WTC11 (cell line): ENCODE results near the gene CFAP20. TPM values are rescaled to one million over a fixed set of nuclear protein-coding genes. Genes with fewer than 3 reads are reported as not detected.

Experiments used
- ATAC-seq: fragments of 200-7000 bp; cut with Tn5 transposase; 2 replicates; pipeline ENCODE4 v1.10.0; 2021; ENCODE audit warnings: mild to moderate bottlenecking, moderate library complexity
- CTCF ChIA-PET: fragments of 300-600 bp; sonication (Branson Sonifier 250); formaldehyde crosslinking; loops from one replicate; lab custom pipeline; 2021; ENCODE audit warnings: antibody characterized with exemption; lab: Charles Lee
- POLR2A ChIA-PET: fragments of 350-600 bp; sonication (Branson Sonifier 250); formaldehyde crosslinking; loops from one replicate; lab custom pipeline; 2021; ENCODE audit warnings: antibody characterized with exemption; lab: Charles Lee
- DNase-seq: peaks from one replicate; pipeline ENCODE4 v3.0.0; 2021; ENCODE audit warnings: low spot score
- H3K27ac Mint-ChIP-seq: 2 replicates; pipeline ENCODE4 v1.8.0; 2021; ENCODE audit warnings: mixed read lengths
- H3K27me3 Mint-ChIP-seq: 2 replicates; pipeline ENCODE4 v1.8.0; 2021; ENCODE audit warnings: low read depth, mild to moderate bottlenecking, moderate library complexity, mixed read lengths
- H3K36me3 Mint-ChIP-seq: 2 replicates; pipeline ENCODE4 v1.8.0; 2021; ENCODE audit warnings: mixed read lengths
- H3K4me1 Mint-ChIP-seq: 2 replicates; pipeline ENCODE4 v1.8.0; 2022; ENCODE audit warnings: mixed read lengths
- H3K4me3 Mint-ChIP-seq: 2 replicates; pipeline ENCODE4 v1.8.0; 2021; ENCODE audit warnings: mild to moderate bottlenecking, moderate library complexity, mixed read lengths
- H3K9me3 Mint-ChIP-seq: 2 replicates; pipeline ENCODE4 v1.8.0; 2021; ENCODE audit warnings: mixed read lengths
- ATF1 ChIP-seq: sonication (generic); formaldehyde crosslinking; IDR thresholded peaks from 2 replicates; pipeline ENCODE4 v1.8.1; 2023; ENCODE audit warnings: mild to moderate bottlenecking, moderate library complexity, missing genetic modification reagents
- CBFB ChIP-seq: sonication (generic); formaldehyde crosslinking; IDR thresholded peaks from 2 replicates; pipeline ENCODE4 v1.8.1; 2022; ENCODE audit warnings: mild to moderate bottlenecking, low read depth, missing genetic modification reagents
- CREB1 ChIP-seq: sonication (generic); formaldehyde crosslinking; IDR thresholded peaks from 2 replicates; pipeline ENCODE4 v1.8.0; 2023; ENCODE audit warnings: mild to moderate bottlenecking, missing genetic modification reagents
- CTCF ChIP-seq: fragments of 200-600 bp; IDR thresholded peaks from 2 replicates; pipeline ENCODE4 v1.8.0; 2022; ENCODE audit warnings: antibody characterized with exemption
- FOXJ3 ChIP-seq: sonication (generic); formaldehyde crosslinking; IDR thresholded peaks from 2 replicates; pipeline ENCODE4 v1.9.0; 2021; ENCODE audit warnings: missing genetic modification reagents, mild to moderate bottlenecking, borderline replicate concordance
- FOXK1 ChIP-seq: sonication (generic); formaldehyde crosslinking; IDR thresholded peaks from 2 replicates; pipeline ENCODE4 v1.8.0; 2022; ENCODE audit warnings: mild to moderate bottlenecking, moderate library complexity, missing genetic modification reagents
- GABPB1 ChIP-seq: sonication (generic); formaldehyde crosslinking; IDR thresholded peaks from 2 replicates; pipeline ENCODE4 v1.8.1; 2023; ENCODE audit warnings: mild to moderate bottlenecking, missing genetic modification reagents
- GRHL2 ChIP-seq: fragments of 250-450 bp; sonication (Bioruptor Pico); IDR thresholded peaks from 2 replicates; pipeline ENCODE4 v1.8.0; 2022; ENCODE audit warnings: mild to moderate bottlenecking, moderate library complexity; ENCODE audit not compliant: insufficient replicate concordance, severe bottlenecking
- JAZF1 ChIP-seq: fragments of 250-450 bp; sonication (Bioruptor Pico); IDR thresholded peaks from 2 replicates; pipeline ENCODE4 v1.9.0; 2021; ENCODE audit warnings: moderate library complexity, mild to moderate bottlenecking, inconsistent platforms
- KAT7 ChIP-seq: sonication (generic); formaldehyde crosslinking; IDR thresholded peaks from 2 replicates; pipeline ENCODE4 v1.8.1; 2023; ENCODE audit warnings: missing genetic modification reagents, mild to moderate bottlenecking, borderline replicate concordance
- NFYB ChIP-seq: sonication (generic); formaldehyde crosslinking; conservative IDR thresholded peaks from 2 replicates; pipeline ENCODE4 v1.8.0; 2022; ENCODE audit warnings: low read depth, missing genetic modification reagents
- SMAD4 ChIP-seq: sonication (generic); formaldehyde crosslinking; IDR thresholded peaks from 2 replicates; pipeline ENCODE4 v1.8.0; 2022; ENCODE audit warnings: mild to moderate bottlenecking, missing genetic modification reagents
- SP1 ChIP-seq: sonication (generic); formaldehyde crosslinking; conservative IDR thresholded peaks from 2 replicates; pipeline ENCODE4 v1.8.1; 2022; ENCODE audit warnings: missing genetic modification reagents
- STAT6 ChIP-seq: sonication (generic); formaldehyde crosslinking; conservative IDR thresholded peaks from 2 replicates; pipeline ENCODE4 v1.8.1; 2023; ENCODE audit warnings: mild to moderate bottlenecking, low read depth, missing genetic modification reagents, moderate library complexity
- ZBTB21 ChIP-seq: sonication (generic); formaldehyde crosslinking; IDR thresholded peaks from 2 replicates; pipeline ENCODE4 v1.8.1; 2023; ENCODE audit warnings: mild to moderate bottlenecking, missing genetic modification reagents, borderline replicate concordance
- ZNF121 ChIP-seq: sonication (generic); formaldehyde crosslinking; IDR thresholded peaks from 2 replicates; pipeline ENCODE4 v1.8.0; 2023; ENCODE audit warnings: missing genetic modification reagents
- ZNF138 ChIP-seq: sonication (generic); formaldehyde crosslinking; conservative IDR thresholded peaks from 2 replicates; pipeline ENCODE4 v1.8.1; 2022; ENCODE audit warnings: mild to moderate bottlenecking, moderate library complexity, missing genetic modification reagents
- ZNF671 ChIP-seq: fragments of 250-450 bp; sonication (Bioruptor Pico); IDR thresholded peaks from 2 replicates; pipeline ENCODE4 v1.8.0; 2021; ENCODE audit warnings: mild to moderate bottlenecking
- total RNA-seq: library from RNA; stranded (reverse); gene quantifications from 3 replicates; pipeline ENCODE4 v1.2.3, GENCODE V29; 2021
- TF ChIP-seq, protein P1 (sequence below): fragments of 250-450 bp; sonication (Bioruptor Pico); IDR thresholded peaks from 2 replicates; pipeline ENCODE4 v1.9.0; 2021; ENCODE audit warnings: mild to moderate bottlenecking, borderline replicate concordance
- TF ChIP-seq, protein P2 (sequence below): sonication (generic); formaldehyde crosslinking; IDR thresholded peaks from 2 replicates; pipeline ENCODE4 v1.8.0; 2022; ENCODE audit warnings: mild to moderate bottlenecking, missing genetic modification reagents
- TF ChIP-seq, protein P3 (sequence below): sonication (generic); formaldehyde crosslinking; IDR thresholded peaks from 2 replicates; pipeline ENCODE4 v1.8.1; 2022; ENCODE audit warnings: missing genetic modification reagents, borderline replicate concordance
- TF ChIP-seq, protein P4 (sequence below): sonication (generic); formaldehyde crosslinking; IDR thresholded peaks from 2 replicates; pipeline ENCODE4 v1.8.1; 2022; ENCODE audit warnings: mild to moderate bottlenecking, moderate library complexity, missing genetic modification reagents

CFAP20 gene
- total RNA-seq, 1 experiment from 2014 or later, result 41.9 TPM

DNA sequence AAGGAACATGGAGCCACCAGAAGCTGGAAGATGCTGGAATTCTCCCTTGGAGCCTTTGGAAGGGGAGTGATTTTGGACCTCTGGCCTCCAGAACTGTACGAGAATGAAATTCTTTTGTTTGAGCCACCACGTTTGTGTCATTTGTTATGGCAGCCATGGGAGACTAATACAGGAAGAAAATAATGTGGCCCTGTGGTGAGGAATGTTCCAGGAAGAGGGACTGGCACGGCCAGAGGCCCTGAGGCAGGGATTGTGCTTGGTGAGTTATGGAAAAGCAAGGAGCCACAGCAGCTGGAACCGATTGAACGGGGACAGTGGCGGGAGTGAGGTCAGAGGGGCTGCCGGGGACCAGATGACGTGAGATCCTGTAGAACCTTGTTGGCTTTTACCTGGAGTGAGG lies 51.4 kb downstream of the CFAP20 start (continued):
- no peak for TF ChIP-seq FOXJ3 (CRISPR knock-in tag)
- TF ChIP-seq, protein P1, sequence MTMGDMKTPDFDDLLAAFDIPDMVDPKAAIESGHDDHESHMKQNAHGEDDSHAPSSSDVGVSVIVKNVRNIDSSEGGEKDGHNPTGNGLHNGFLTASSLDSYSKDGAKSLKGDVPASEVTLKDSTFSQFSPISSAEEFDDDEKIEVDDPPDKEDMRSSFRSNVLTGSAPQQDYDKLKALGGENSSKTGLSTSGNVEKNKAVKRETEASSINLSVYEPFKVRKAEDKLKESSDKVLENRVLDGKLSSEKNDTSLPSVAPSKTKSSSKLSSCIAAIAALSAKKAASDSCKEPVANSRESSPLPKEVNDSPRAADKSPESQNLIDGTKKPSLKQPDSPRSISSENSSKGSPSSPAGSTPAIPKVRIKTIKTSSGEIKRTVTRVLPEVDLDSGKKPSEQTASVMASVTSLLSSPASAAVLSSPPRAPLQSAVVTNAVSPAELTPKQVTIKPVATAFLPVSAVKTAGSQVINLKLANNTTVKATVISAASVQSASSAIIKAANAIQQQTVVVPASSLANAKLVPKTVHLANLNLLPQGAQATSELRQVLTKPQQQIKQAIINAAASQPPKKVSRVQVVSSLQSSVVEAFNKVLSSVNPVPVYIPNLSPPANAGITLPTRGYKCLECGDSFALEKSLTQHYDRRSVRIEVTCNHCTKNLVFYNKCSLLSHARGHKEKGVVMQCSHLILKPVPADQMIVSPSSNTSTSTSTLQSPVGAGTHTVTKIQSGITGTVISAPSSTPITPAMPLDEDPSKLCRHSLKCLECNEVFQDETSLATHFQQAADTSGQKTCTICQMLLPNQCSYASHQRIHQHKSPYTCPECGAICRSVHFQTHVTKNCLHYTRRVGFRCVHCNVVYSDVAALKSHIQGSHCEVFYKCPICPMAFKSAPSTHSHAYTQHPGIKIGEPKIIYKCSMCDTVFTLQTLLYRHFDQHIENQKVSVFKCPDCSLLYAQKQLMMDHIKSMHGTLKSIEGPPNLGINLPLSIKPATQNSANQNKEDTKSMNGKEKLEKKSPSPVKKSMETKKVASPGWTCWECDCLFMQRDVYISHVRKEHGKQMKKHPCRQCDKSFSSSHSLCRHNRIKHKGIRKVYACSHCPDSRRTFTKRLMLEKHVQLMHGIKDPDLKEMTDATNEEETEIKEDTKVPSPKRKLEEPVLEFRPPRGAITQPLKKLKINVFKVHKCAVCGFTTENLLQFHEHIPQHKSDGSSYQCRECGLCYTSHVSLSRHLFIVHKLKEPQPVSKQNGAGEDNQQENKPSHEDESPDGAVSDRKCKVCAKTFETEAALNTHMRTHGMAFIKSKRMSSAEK (CRISPR knock-in tag), result no peak
- TF ChIP-seq GABPB1 (CRISPR knock-in tag), result no peak
- no peak for TF ChIP-seq CREB1 (CRISPR knock-in tag)
- no peak for TF ChIP-seq CTCF

- Mint-ChIP-seq H3K27me3 (peaks cover 17% of the 10 kb centered on the region), H3K27ac (no peak overlapping the region), H3K4me3 (no peak overlapping the region)
- TF ChIP-seq, protein P2, sequence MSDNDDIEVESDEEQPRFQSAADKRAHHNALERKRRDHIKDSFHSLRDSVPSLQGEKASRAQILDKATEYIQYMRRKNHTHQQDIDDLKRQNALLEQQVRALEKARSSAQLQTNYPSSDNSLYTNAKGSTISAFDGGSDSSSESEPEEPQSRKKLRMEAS (CRISPR knock-in tag), result no peak
- no peak for TF ChIP-seq KAT7 (CRISPR knock-in tag)
- no peak for TF ChIP-seq GRHL2
- TF ChIP-seq, protein P3, sequence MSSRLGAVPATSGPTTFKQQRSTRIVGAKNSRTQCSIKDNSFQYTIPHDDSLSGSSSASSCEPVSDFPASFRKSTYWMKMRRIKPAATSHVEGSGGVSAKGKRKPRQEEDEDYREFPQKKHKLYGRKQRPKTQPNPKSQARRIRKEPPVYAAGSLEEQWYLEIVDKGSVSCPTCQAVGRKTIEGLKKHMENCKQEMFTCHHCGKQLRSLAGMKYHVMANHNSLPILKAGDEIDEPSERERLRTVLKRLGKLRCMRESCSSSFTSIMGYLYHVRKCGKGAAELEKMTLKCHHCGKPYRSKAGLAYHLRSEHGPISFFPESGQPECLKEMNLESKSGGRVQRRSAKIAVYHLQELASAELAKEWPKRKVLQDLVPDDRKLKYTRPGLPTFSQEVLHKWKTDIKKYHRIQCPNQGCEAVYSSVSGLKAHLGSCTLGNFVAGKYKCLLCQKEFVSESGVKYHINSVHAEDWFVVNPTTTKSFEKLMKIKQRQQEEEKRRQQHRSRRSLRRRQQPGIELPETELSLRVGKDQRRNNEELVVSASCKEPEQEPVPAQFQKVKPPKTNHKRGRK (CRISPR knock-in tag), result no peak
- TF ChIP-seq CBFB (CRISPR knock-in tag), result no peak
- no peak for TF ChIP-seq STAT6 (CRISPR knock-in tag)
- no peak for TF ChIP-seq SP1
- TF ChIP-seq ZNF121 (CRISPR knock-in tag), result no peak
- no peak for TF ChIP-seq FOXK1 (CRISPR knock-in tag)
- TF ChIP-seq NFYB (CRISPR knock-in tag), result no peak
- no peak for TF ChIP-seq ZNF671
- TF ChIP-seq, protein P4, sequence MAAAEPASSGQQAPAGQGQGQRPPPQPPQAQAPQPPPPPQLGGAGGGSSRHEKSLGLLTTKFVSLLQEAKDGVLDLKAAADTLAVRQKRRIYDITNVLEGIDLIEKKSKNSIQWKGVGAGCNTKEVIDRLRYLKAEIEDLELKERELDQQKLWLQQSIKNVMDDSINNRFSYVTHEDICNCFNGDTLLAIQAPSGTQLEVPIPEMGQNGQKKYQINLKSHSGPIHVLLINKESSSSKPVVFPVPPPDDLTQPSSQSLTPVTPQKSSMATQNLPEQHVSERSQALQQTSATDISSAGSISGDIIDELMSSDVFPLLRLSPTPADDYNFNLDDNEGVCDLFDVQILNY (CRISPR knock-in tag), result no peak
- no peak for TF ChIP-seq ZBTB21 (CRISPR knock-in tag)
- no peak for TF ChIP-seq JAZF1 (CRISPR knock-in tag)
- TF ChIP-seq SMAD4 (CRISPR knock-in tag), result no peak
- no peak for TF ChIP-seq ZNF138
- TF ChIP-seq ATF1 (CRISPR knock-in tag), result no peak
- TF ChIP-seq, all 79 proteins: peak for 0
- DNase-seq, result no peak
- ChIA-PET CTCF (no interaction called here), POLR2A (no interaction called here)
- H3K36me3 Mint-ChIP-seq, result peaks cover 6% of the 10 kb centered on the region
- ATAC-seq, result no peak
- no peaks in the 10 kb centered on the region for H3K4me1 Mint-ChIP-seq
- H3K9me3 Mint-ChIP-seq, result peaks cover 30% of the 10 kb centered on the region
Observed at GRCh38 chr16:58076514-58076913, 52.7 kb downstream of the CFAP20 start.
